Measurements from ENCODE around the gene FERMT3. TPM values are rescaled to one million over a fixed set of nuclear protein-coding genes. Genes with fewer than 3 reads are reported as not detected.

Gene FERMT3
- polyA plus RNA-seq, 4 donors, result 11.4 to 32.2 (median 23.5) TPM

DNA sequence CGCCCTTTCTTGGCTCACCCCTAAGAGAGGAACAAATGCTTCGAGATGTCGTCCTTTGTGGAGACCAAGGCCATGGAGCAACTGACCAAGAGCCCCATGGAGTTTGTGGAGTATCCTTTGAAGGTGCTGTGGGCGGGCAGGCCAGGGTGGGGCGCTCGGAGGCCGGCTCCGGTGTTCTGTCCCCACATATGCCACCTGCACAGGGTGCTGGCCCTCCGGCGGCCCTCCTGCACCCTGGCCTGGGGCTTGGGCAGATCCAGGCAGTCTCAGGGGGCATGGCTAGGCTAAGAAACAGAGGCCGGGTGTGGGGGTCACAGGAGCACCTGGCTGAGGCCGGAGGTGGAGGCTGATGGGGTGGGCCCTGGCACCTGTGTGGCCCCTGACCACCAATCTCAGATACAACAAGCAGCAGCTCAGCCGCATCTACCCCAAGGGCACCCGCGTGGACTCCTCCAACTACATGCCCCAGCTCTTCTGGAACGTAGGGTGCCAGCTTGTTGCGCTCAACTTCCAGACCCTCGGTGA, 55.1 kb downstream of the FERMT3 start:
- Histone ChIP-seq H3K9me3 (ENCODE audit: control insufficient read depth in 2 of 2, insufficient read depth in 1 of 2, low read depth in 1 of 2, low read length in 1 of 2) (no peaks in the 10 kb centered on the region), H3K36me3 (ENCODE audit: control insufficient read depth in 3 of 3, insufficient read depth in 2 of 3, low read depth in 1 of 3, low read length in 3 of 3) (peaks cover 29 to 97% (median 68%) of the 10 kb centered on the region in 3 donors), H3K4me3 (ENCODE audit: low read depth in 1 of 3, low read length in 3 of 3) (no peak overlapping the region), H3K4me1 (ENCODE audit: control insufficient read depth in 3 of 3, insufficient read depth in 2 of 3, low read depth in 1 of 3, low read length in 2 of 3) (no peaks in the 10 kb centered on the region), H3K27me3 (ENCODE audit: control insufficient read depth in 3 of 3, insufficient read depth in 3 of 3, low read length in 3 of 3) (no peaks in the 10 kb centered on the region), H3K27ac (ENCODE audit: low read depth in 1 of 3, low read length in 2 of 3) (no peak overlapping the region)
- no peak for FAIRE-seq
- 89 to 94% (median 92%) methylated on average over 17 to 18 of the region's 18 CpGs for WGBS, 3 donors
- no peak for DNase-seq

DNA sequence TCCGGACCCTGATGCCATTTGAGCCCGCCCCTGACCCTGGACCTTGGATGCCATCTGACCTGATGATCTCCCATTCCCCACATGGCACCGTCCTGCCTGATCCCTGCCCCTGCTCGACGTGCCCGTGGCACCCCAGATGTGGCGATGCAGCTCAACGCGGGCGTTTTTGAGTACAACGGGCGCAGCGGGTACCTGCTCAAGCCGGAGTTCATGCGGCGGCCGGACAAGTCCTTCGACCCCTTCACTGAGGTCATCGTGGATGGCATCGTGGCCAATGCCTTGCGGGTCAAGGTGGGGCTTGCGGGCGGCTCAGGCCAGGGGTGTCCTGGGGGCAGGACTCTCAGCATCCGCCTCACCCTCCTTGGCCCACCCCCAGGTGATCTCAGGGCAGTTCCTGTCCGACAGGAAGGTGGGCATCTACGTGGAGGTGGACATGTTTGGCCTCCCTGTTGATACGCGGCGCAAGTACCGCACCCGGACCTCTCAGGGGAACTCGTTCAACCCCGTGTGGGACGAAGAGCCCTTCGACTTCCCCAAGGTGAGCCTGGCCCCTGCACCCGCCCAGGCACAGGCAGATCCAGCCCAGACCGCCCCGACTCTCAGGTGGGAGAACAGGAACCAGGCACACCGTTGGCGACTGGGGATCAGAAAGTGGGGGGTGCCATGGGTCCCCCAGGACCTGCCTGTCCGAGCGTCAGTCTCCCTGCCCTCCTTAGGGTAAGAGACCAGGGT, 55.9 kb downstream of the FERMT3 start:
- FAIRE-seq, result no peak
- no peaks in the 10 kb centered on the region for H3K9me3 ChIP-seq (ENCODE audit: control insufficient read depth in 2 of 2, insufficient read depth in 1 of 2, low read depth in 1 of 2, low read length in 1 of 2)
- H3K36me3 ChIP-seq (ENCODE audit: control insufficient read depth in 3 of 3, insufficient read depth in 2 of 3, low read depth in 1 of 3, low read length in 3 of 3), result peaks cover 29 to 98% (median 64%) of the 10 kb centered on the region in 3 donors
- WGBS, 3 donors, result 90 to 93% (median 92%) methylated on average over 42 of the region's 42 CpGs
- H3K4me1 ChIP-seq (ENCODE audit: control insufficient read depth in 3 of 3, insufficient read depth in 2 of 3, low read depth in 1 of 3, low read length in 2 of 3), result no peaks in the 10 kb centered on the region
- no peak overlapping the region for H3K4me3 ChIP-seq (ENCODE audit: low read depth in 1 of 3, low read length in 3 of 3)
- H3K27ac ChIP-seq (ENCODE audit: low read depth in 1 of 3, low read length in 2 of 3), result no peak overlapping the region
- no peaks in the 10 kb centered on the region for H3K27me3 ChIP-seq (ENCODE audit: control insufficient read depth in 3 of 3, insufficient read depth in 3 of 3, low read length in 3 of 3)
- DNase-seq, result no peak

DNA sequence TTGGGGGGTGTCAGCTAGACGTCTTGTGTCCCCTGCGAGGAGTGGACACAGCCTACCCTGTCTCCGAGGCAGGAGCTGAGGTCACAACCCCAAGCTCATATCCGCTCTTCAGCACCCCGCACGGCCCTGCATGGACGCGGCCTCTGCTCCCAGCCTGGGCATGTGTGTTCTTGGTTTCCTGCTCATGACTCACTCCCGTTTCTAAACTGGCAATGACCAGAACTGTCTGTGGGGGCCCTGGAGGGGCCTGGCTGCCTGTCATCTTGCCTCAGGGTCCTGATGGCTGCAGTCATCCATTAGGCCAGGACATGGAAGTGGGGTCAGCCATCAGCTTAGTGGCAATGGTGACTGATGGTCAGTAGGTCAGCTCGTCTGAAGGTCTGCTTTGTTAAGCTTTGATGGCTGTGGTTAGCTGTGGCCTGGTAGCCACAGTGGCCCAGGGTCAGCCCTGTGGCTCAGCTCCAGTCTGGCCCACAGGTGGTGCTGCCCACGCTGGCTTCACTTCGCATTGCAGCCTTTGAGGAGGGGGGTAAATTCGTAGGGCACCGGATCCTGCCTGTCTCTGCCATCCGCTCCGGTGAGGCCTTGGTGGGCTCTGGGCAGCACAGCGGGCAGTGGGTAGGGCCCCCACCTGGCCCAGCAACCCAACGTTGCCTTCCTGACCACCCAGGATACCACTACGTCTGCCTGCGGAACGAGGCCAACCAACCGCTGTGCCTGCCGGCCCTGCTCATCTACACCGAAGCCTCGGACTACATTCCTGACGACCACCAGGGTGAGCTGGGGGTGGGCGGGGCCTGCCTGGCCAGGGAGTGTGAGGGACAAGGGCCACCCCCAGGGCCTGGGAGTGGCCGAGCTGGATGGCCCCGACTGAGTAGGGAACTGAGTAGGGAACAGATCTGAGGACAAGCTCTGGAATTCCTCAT, 56.8 kb downstream of the FERMT3 start:
- DNase-seq (no peak), FAIRE-seq (no peak)
- Histone ChIP-seq H3K4me1 (ENCODE audit: control insufficient read depth in 3 of 3, insufficient read depth in 2 of 3, low read depth in 1 of 3, low read length in 2 of 3) (peaks cover 0 to 7% (median 2%) of the 10 kb centered on the region in 3 donors), H3K9me3 (ENCODE audit: control insufficient read depth in 2 of 2, insufficient read depth in 1 of 2, low read depth in 1 of 2, low read length in 1 of 2) (no peaks in the 10 kb centered on the region), H3K27ac (ENCODE audit: low read depth in 1 of 3, low read length in 2 of 3) (no peak overlapping the region), H3K36me3 (ENCODE audit: control insufficient read depth in 3 of 3, insufficient read depth in 2 of 3, low read depth in 1 of 3, low read length in 3 of 3) (peaks cover 29 to 98% (median 59%) of the 10 kb centered on the region in 3 donors), H3K4me3 (ENCODE audit: low read depth in 1 of 3, low read length in 3 of 3) (no peak overlapping the region), H3K27me3 (ENCODE audit: control insufficient read depth in 3 of 3, insufficient read depth in 3 of 3, low read length in 3 of 3) (no peaks in the 10 kb centered on the region)
- 84 to 86% (median 86%) methylated on average over 29 of the region's 29 CpGs for WGBS, 3 donors

DNA sequence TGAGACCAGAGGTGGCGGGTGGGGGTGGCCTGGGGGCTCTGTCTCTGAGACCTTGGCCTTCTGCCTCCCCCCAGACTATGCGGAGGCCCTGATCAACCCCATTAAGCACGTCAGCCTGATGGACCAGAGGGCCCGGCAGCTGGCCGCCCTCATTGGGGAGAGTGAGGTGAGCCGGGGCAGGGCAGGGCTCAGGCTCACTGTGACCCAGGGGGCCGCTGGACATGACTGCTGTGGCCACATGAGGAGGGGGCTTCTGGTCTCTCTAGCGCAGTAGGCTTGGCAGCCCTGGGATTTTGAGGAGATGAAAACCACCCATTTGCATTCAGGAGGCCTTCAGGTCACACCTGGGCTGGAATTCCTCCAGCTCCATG, 57.4 kb downstream of the FERMT3 start:
- Histone ChIP-seq H3K4me3 (ENCODE audit: low read depth in 1 of 3, low read length in 3 of 3) (no peak overlapping the region), H3K4me1 (ENCODE audit: control insufficient read depth in 3 of 3, insufficient read depth in 2 of 3, low read depth in 1 of 3, low read length in 2 of 3) (peaks cover 0 to 13% (median 2%) of the 10 kb centered on the region in 3 donors), H3K27me3 (ENCODE audit: control insufficient read depth in 3 of 3, insufficient read depth in 3 of 3, low read length in 3 of 3) (no peaks in the 10 kb centered on the region), H3K36me3 (ENCODE audit: control insufficient read depth in 3 of 3, insufficient read depth in 2 of 3, low read depth in 1 of 3, low read length in 3 of 3) (peaks cover 27 to 98% (median 55%) of the 10 kb centered on the region in 3 donors), H3K27ac (ENCODE audit: low read depth in 1 of 3, low read length in 2 of 3) (no peak overlapping the region), H3K9me3 (ENCODE audit: control insufficient read depth in 2 of 2, insufficient read depth in 1 of 2, low read depth in 1 of 2, low read length in 1 of 2) (no peaks in the 10 kb centered on the region)
- no peak for FAIRE-seq
- WGBS, 3 donors, result 88 to 91% (median 89%) methylated on average over 7 to 8 of the region's 8 CpGs
- no peak for DNase-seq

DNA sequence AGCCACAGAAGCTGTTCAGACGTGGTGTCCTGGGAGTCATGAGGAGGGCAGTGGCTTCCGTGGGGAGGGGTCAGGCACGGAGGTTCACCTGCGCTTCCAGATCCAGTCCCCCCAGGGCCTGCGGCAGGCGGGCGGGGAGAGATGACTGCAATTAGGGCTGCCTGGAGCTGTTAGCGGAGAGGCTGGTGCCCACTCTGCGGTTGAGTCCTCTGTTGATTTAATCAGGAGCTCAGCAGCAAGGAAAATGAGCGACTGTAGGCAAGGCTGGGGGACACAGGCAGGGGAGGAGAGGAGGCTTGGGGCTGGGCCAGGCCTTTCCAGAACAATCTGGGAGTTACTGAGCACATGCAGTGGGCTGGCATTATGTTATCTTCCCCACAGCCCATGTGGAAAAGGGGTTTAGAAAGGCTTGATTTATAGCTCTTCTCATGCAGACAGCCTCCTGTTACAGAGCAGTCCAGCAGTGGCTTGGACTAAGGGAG, 57.9 kb downstream of the FERMT3 start:
- no peak for DNase-seq
- H3K9me3 ChIP-seq (ENCODE audit: control insufficient read depth in 2 of 2, insufficient read depth in 1 of 2, low read depth in 1 of 2, low read length in 1 of 2), result no peaks in the 10 kb centered on the region
- peaks cover 0 to 16% (median 2%) of the 10 kb centered on the region in 3 donors for H3K4me1 ChIP-seq (ENCODE audit: control insufficient read depth in 3 of 3, insufficient read depth in 2 of 3, low read depth in 1 of 3, low read length in 2 of 3)
- no peak for FAIRE-seq
- H3K27ac ChIP-seq (ENCODE audit: low read depth in 1 of 3, low read length in 2 of 3), result no peak overlapping the region
- H3K27me3 ChIP-seq (ENCODE audit: control insufficient read depth in 3 of 3, insufficient read depth in 3 of 3, low read length in 3 of 3), result no peaks in the 10 kb centered on the region
- 79 to 89% (median 87%) methylated on average over 10 of the region's 10 CpGs for WGBS, 3 donors
- H3K36me3 ChIP-seq (ENCODE audit: control insufficient read depth in 3 of 3, insufficient read depth in 2 of 3, low read depth in 1 of 3, low read length in 3 of 3), result peaks cover 26 to 97% (median 50%) of the 10 kb centered on the region in 3 donors
- no peak overlapping the region for H3K4me3 ChIP-seq (ENCODE audit: low read depth in 1 of 3, low read length in 3 of 3)

DNA sequence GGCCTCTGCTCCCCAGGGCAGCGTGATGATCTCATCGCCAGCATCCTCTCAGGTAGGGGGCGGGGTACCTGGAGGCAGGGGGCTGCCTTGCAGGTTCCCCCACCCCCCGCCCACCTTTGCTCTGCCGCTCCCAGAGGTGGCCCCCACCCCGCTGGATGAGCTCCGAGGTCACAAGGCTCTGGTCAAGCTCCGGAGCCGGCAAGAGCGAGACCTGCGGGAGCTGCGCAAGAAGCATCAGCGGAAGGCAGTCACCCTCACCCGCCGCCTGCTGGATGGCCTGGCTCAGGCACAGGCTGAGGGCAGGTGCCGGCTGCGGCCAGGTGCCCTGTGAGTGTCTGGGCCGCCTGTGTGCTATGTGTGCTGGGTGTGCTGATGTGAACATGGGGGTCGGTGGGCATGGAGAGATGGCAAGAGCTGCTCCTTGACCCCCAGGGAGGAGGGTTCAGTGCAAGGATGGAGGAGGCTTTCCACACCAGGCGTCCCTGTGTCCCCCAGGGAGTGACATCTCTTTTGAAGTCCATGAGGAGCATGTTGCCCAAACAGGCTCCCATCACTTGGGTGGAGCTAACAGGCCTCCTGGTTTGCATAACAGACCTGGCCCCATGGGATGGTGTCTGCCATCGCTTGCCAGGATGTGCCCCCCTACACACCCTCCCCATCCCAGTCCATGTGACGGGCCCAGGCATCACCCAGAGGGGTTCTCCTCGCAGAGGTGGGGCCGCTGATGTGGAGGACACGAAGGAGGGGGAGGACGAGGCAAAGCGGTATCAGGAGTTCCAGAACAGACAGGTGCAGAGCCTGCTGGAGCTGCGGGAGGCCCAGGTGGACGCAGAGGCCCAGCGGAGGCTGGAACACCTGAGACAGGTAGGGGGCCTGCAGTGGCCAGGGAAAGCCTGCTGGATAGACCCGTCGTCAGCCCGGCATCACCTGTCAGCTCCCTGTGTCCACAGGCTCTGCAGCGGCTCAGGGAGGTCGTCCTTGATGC, 58.9 kb downstream of the FERMT3 start:
- Histone ChIP-seq H3K9me3 (ENCODE audit: control insufficient read depth in 2 of 2, insufficient read depth in 1 of 2, low read depth in 1 of 2, low read length in 1 of 2) (no peaks in the 10 kb centered on the region), H3K4me1 (ENCODE audit: control insufficient read depth in 3 of 3, insufficient read depth in 2 of 3, low read depth in 1 of 3, low read length in 2 of 3) (peaks cover 0 to 16% (median 2%) of the 10 kb centered on the region in 3 donors), H3K27me3 (ENCODE audit: control insufficient read depth in 3 of 3, insufficient read depth in 3 of 3, low read length in 3 of 3) (no peaks in the 10 kb centered on the region), H3K27ac (ENCODE audit: low read depth in 1 of 3, low read length in 2 of 3) (no peak overlapping the region), H3K36me3 (ENCODE audit: control insufficient read depth in 3 of 3, insufficient read depth in 2 of 3, low read depth in 1 of 3, low read length in 3 of 3) (peaks cover 26 to 86% (median 41%) of the 10 kb centered on the region in 3 donors), H3K4me3 (ENCODE audit: low read depth in 1 of 3, low read length in 3 of 3) (no peak overlapping the region)
- no peak for FAIRE-seq
- 86 to 90% (median 88%) methylated on average over 34 to 35 of the region's 35 CpGs for WGBS, 3 donors
- no peak for DNase-seq

DNA sequence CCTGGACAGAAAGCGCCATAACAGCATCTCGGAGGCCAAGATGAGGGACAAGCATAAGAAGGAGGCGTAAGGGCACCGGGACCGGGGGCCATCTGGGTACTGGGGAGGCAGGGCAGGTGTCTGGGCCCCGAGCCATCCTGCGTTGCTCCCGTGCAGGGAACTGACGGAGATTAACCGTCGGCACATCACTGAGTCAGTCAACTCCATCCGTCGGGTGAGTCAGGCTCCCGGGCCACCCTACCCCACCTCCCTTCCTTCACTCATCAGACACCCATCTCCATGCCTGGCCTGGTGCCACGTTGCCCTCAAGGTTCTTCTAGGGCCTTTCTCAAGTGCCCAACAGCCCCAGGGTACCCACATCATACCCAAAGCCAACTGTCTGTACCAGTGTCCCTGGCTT, 59.8 kb downstream of the FERMT3 start:
- Histone ChIP-seq H3K27ac (ENCODE audit: low read depth in 1 of 3, low read length in 2 of 3) (peak overlapping the region in 1 of 3 donors; percentile 25), H3K36me3 (ENCODE audit: control insufficient read depth in 3 of 3, insufficient read depth in 2 of 3, low read depth in 1 of 3, low read length in 3 of 3) (peaks cover 22 to 79% (median 38%) of the 10 kb centered on the region in 3 donors), H3K4me1 (ENCODE audit: control insufficient read depth in 3 of 3, insufficient read depth in 2 of 3, low read depth in 1 of 3, low read length in 2 of 3) (peaks cover 0 to 16% (median 2%) of the 10 kb centered on the region in 3 donors), H3K27me3 (ENCODE audit: control insufficient read depth in 3 of 3, insufficient read depth in 3 of 3, low read length in 3 of 3) (no peaks in the 10 kb centered on the region), H3K4me3 (ENCODE audit: low read depth in 1 of 3, low read length in 3 of 3) (no peak overlapping the region), H3K9me3 (ENCODE audit: control insufficient read depth in 2 of 2, insufficient read depth in 1 of 2, low read depth in 1 of 2, low read length in 1 of 2) (no peaks in the 10 kb centered on the region)
- DNase-seq (no peak), FAIRE-seq (no peak)
- WGBS, 3 donors, result 71 to 83% (median 76%) methylated on average over 15 of the region's 15 CpGs
